B cell (primary cell): ENCODE measurements around the gene POLR2F.

ENCODE experiments used
- EZH2 ChIP-seq: IDR thresholded peaks from 2 replicates; pipeline ENCODE4 v1.6.1; 2012; ENCODE audit warnings: borderline replicate concordance, low read depth, mild to moderate bottlenecking, moderate library complexity, low read length; ENCODE audit not compliant: insufficient read depth, poor library complexity, severe bottlenecking
- TF ChIP-seq, protein P1 (sequence below): fragments of 200-600 bp; IDR thresholded peaks from one replicate; pipeline ENCODE4 v1.8.0; 2022; ENCODE audit warnings: antibody characterized with exemption, mild to moderate bottlenecking

DNA sequence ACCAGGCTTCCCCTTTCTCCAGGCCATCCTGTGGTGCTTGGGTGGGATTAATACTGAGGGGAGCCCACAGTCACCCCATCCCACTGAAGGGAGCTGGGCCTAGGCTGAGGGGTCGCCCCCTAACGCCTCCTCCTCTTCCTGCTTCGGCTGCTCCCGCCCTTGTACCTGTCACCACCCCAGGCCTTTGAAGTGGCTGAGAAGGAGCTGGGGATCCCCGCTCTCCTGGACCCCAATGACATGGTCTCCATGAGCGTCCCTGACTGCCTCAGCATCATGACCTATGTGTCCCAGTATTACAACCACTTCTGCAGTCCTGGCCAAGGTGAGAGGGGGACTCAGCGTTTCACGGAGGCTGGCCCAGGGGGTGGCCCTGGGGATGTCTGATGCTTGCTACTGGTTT, 41.3 kb upstream of the POLR2F start:
- TF ChIP-seq, protein P1, sequence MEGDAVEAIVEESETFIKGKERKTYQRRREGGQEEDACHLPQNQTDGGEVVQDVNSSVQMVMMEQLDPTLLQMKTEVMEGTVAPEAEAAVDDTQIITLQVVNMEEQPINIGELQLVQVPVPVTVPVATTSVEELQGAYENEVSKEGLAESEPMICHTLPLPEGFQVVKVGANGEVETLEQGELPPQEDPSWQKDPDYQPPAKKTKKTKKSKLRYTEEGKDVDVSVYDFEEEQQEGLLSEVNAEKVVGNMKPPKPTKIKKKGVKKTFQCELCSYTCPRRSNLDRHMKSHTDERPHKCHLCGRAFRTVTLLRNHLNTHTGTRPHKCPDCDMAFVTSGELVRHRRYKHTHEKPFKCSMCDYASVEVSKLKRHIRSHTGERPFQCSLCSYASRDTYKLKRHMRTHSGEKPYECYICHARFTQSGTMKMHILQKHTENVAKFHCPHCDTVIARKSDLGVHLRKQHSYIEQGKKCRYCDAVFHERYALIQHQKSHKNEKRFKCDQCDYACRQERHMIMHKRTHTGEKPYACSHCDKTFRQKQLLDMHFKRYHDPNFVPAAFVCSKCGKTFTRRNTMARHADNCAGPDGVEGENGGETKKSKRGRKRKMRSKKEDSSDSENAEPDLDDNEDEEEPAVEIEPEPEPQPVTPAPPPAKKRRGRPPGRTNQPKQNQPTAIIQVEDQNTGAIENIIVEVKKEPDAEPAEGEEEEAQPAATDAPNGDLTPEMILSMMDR: no peak
- no peak for TF ChIP-seq EZH2
